ENCODE measurements around the gene CADM1. TPM values are rescaled to one million over a fixed set of nuclear protein-coding genes. Genes with fewer than 3 reads are reported as not detected.

The CADM1 gene
- total and polyA plus RNA-seq, 10 of the 15 experiments (the other 5 are each of a cell fraction or from before 2014, with no cell fraction given): 0.03 to 0.48 (median 0.15) TPM; not detected in 3

GRCh38 chr11:115220423-115220822 is 283.8 kb downstream of the CADM1 start:
- no peaks in the 10 kb centered on the region for H3K27me3 ChIP-seq (replicated peaks in 1 of 2; ENCODE audit: control insufficient read depth in 2 of 2, insufficient read depth in 2 of 2, low read length in 1 of 2)
- H3K4me2 ChIP-seq (ENCODE audit: control insufficient read depth, insufficient read depth): no peak overlapping the region
- ATAC-seq (no peak), FAIRE-seq (no peak), DNase-seq (ENCODE audit: low read depth, low spot score) (no peak)
- intact Hi-C loops (cut with micrococcal nuclease; ENCODE audit: unreplicated experiment): no loop called here
- no peaks in the 10 kb centered on the region for H3K79me2 ChIP-seq (ENCODE audit: control insufficient read depth, insufficient read depth, low read length)
- SMC1A ChIA-PET (ENCODE audit: uncharacterized antibody, unreplicated experiment): interaction anchor here (0.9 to 1.2 kb wide), 2 partner anchors 14 to 39 kb away, joined by 3 read pairs; no protein-coding TSS in a partner anchor
- BruUV-seq (replicated peaks): no TSS peak
- no peak overlapping the region for H3K27ac ChIP-seq (ENCODE audit: control insufficient read depth, insufficient read depth)
- WGBS (ENCODE audit: insufficient coverage, insufficient replicate concordance, low lambda C conversion rate, missing lambda C conversion rate): 80% methylated on average over 6 of the region's 6 CpGs
- in situ Hi-C loops (cut with MboI): loop anchor here (10.0 kb wide), 1 partner anchor 694 kb away; no protein-coding TSS in a partner anchor
- no peak overlapping the region for H2AFZ ChIP-seq (ENCODE audit: control insufficient read depth, low read depth, low read length)
- H3K9ac ChIP-seq (ENCODE audit: control insufficient read depth, insufficient read depth, low read length): no peak overlapping the region
- CTCF ChIA-PET: no interaction called here
- no peaks in the 10 kb centered on the region for H4K20me1 ChIP-seq (ENCODE audit: control insufficient read depth, insufficient read depth)
- H3K4me1 ChIP-seq (ENCODE audit: control insufficient read depth, insufficient read depth, low read length): peaks cover 18% of the 10 kb centered on the region
- H3K9me3 ChIP-seq (replicated peaks; ENCODE audit: control insufficient read depth, insufficient read depth, low read length): peaks cover 2% of the 10 kb centered on the region; the same call in 2 of the 3 replicates
- H3K36me3 ChIP-seq (ENCODE audit: control insufficient read depth in 2 of 2, insufficient read depth in 2 of 2, low read length in 1 of 2): no peaks in the 10 kb centered on the region
- POLR2A ChIA-PET: no interaction called here
- H3K4me3 ChIP-seq: no peak overlapping the region
- RAD21 ChIA-PET (ENCODE audit: unreplicated experiment): no interaction called here
- TF ChIP-seq, protein P1, sequence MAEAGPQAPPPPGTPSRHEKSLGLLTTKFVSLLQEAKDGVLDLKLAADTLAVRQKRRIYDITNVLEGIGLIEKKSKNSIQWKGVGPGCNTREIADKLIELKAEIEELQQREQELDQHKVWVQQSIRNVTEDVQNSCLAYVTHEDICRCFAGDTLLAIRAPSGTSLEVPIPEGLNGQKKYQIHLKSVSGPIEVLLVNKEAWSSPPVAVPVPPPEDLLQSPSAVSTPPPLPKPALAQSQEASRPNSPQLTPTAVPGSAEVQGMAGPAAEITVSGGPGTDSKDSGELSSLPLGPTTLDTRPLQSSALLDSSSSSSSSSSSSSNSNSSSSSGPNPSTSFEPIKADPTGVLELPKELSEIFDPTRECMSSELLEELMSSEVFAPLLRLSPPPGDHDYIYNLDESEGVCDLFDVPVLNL (IDR thresholded peaks at IDR 0.05; ENCODE audit: low read depth, low read length): no peak
- TF ChIP-seq PBX3 (IDR thresholded peaks at IDR 0.05; ENCODE audit: insufficient replicate concordance, low read depth, low read length): no peak
- no peak for TF ChIP-seq EED (IDR thresholded peaks at IDR 0.05; ENCODE audit: low read depth)
- TF ChIP-seq POLR2A (IDR thresholded peaks at IDR 0.05; ENCODE audit: low read depth, low read length): no peak
- TF ChIP-seq NR2C2 (IDR thresholded peaks at IDR 0.05; ENCODE audit: borderline replicate concordance, control insufficient read depth, insufficient read length, low read depth): no peak
- TF ChIP-seq BCL3 (IDR thresholded peaks at IDR 0.05; ENCODE audit: borderline replicate concordance, insufficient read depth, low read depth, low read length, poor library complexity, severe bottlenecking): no peak
- no peak for TF ChIP-seq CREM (IDR thresholded peaks at IDR 0.05; ENCODE audit: low read depth)
- no peak for TF ChIP-seq RAD51 (IDR thresholded peaks at IDR 0.05)
- TF ChIP-seq BHLHE40 (IDR thresholded peaks at IDR 0.05; ENCODE audit: borderline replicate concordance in 1 of 2, low read depth in 2 of 2, low read length in 1 of 2): no peak
- TF ChIP-seq GABPA (IDR thresholded peaks at IDR 0.05; ENCODE audit: low read depth): no peak
- no peak for TF ChIP-seq CEBPB (IDR thresholded peaks at IDR 0.05; ENCODE audit: borderline replicate concordance in 1 of 2, low read depth in 2 of 2, low read length in 2 of 2)
- no peak for TF ChIP-seq NFXL1 (IDR thresholded peaks at IDR 0.05; ENCODE audit: borderline replicate concordance)
- no peak for TF ChIP-seq SPI1 (IDR thresholded peaks at IDR 0.05; ENCODE audit: borderline replicate concordance, insufficient read depth, low read depth, low read length)
- no peak for TF ChIP-seq NRF1 (conservative IDR thresholded peaks at IDR 0.05; ENCODE audit: low read depth, low read length)
- TF ChIP-seq, protein P2, sequence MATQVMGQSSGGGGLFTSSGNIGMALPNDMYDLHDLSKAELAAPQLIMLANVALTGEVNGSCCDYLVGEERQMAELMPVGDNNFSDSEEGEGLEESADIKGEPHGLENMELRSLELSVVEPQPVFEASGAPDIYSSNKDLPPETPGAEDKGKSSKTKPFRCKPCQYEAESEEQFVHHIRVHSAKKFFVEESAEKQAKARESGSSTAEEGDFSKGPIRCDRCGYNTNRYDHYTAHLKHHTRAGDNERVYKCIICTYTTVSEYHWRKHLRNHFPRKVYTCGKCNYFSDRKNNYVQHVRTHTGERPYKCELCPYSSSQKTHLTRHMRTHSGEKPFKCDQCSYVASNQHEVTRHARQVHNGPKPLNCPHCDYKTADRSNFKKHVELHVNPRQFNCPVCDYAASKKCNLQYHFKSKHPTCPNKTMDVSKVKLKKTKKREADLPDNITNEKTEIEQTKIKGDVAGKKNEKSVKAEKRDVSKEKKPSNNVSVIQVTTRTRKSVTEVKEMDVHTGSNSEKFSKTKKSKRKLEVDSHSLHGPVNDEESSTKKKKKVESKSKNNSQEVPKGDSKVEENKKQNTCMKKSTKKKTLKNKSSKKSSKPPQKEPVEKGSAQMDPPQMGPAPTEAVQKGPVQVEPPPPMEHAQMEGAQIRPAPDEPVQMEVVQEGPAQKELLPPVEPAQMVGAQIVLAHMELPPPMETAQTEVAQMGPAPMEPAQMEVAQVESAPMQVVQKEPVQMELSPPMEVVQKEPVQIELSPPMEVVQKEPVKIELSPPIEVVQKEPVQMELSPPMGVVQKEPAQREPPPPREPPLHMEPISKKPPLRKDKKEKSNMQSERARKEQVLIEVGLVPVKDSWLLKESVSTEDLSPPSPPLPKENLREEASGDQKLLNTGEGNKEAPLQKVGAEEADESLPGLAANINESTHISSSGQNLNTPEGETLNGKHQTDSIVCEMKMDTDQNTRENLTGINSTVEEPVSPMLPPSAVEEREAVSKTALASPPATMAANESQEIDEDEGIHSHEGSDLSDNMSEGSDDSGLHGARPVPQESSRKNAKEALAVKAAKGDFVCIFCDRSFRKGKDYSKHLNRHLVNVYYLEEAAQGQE (IDR thresholded peaks at IDR 0.05; ENCODE audit: low read depth, low read length): no peak
- no peak for TF ChIP-seq SMAD5 (IDR thresholded peaks at IDR 0.05; ENCODE audit: low read depth)
- TF ChIP-seq FOS (IDR thresholded peaks at IDR 0.05; ENCODE audit: borderline replicate concordance, extremely low read depth, insufficient read length): no peak
- TF ChIP-seq BMI1 (IDR thresholded peaks at IDR 0.05; ENCODE audit: borderline replicate concordance): no peak
